Measurements from ENCODE around the gene ZBTB25. TPM values are rescaled to one million over a fixed set of nuclear protein-coding genes. Genes with fewer than 3 reads are reported as not detected.

ZBTB25 gene
- total RNA-seq, 4 donors from 2014 or later = 7.3 to 13.3 (median 10.4) TPM

DNA sequence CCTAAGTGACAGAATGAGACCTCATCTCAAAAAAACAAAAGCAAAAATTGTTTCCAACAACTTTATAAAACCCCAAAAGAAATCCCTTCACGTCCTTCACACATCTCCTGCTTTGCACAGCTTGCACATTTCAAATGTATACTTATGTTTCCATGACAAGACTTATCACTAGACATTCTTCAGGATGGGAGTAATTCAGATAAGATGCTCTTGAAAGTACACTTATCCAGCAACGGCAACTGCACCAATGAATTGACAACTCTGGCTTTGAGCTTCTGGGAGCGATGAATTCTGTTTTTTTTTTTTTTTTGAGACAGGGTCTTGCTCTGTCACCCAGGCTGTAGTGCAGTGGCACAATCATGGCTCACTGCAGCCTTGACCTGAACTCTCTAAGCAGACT is 69.1 kb downstream of the ZBTB25 start:
- Histone ChIP-seq H3K27me3 (no peaks in the 10 kb centered on the region), H3K36me3 (peaks cover 21 to 90% (median 72%) of the 10 kb centered on the region in 4 donors), H3K27ac (replicated peaks in 1 of 4) (no peak overlapping the region), H3K9me3 (no peaks in the 10 kb centered on the region), H3K4me3 (no peak overlapping the region), H3K4me1 (peaks cover 0 to 5% (median 0%) of the 10 kb centered on the region in 4 donors)
- 92% methylated on average over 3 of the region's 3 CpGs for WGBS
- intact Hi-C loops (cut with DNase I) = no loop called here
- TF ChIP-seq, protein P1, sequence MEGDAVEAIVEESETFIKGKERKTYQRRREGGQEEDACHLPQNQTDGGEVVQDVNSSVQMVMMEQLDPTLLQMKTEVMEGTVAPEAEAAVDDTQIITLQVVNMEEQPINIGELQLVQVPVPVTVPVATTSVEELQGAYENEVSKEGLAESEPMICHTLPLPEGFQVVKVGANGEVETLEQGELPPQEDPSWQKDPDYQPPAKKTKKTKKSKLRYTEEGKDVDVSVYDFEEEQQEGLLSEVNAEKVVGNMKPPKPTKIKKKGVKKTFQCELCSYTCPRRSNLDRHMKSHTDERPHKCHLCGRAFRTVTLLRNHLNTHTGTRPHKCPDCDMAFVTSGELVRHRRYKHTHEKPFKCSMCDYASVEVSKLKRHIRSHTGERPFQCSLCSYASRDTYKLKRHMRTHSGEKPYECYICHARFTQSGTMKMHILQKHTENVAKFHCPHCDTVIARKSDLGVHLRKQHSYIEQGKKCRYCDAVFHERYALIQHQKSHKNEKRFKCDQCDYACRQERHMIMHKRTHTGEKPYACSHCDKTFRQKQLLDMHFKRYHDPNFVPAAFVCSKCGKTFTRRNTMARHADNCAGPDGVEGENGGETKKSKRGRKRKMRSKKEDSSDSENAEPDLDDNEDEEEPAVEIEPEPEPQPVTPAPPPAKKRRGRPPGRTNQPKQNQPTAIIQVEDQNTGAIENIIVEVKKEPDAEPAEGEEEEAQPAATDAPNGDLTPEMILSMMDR (IDR thresholded peaks at IDR 0.05) = no peak
- TF ChIP-seq POLR2AphosphoS5 (IDR thresholded peaks at IDR 0.05) (no peak), EP300 (IDR thresholded peaks at IDR 0.05) (no peak), POLR2A (IDR thresholded peaks at IDR 0.05; ENCODE audit: low read depth) (no peak)
- DNase-seq (ENCODE audit: extremely low spot score) = no peak

DNA sequence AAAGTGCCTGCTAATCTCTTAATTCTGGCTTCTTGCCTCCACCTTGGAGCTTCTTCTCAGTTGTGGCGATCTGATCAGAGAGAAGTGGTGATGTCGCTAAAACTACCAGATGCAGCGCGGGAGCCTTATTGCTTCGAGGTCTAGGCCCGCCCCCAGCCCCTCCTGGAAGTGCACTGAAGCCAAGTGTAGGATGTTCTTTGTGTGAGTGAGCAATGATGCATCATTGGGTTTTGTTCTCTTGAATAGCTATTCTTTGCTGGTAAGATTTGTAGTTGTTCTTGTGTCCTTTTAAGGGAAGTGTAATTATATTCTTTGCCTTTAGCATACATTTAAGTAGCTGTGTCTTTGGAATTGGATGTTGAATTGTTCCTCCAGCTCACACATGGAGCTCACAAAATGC is 79.7 kb downstream of the ZBTB25 start:
- no peak for DNase-seq (ENCODE audit: extremely low spot score)
- WGBS = 98% methylated on average over 6 of the region's 6 CpGs
- Histone ChIP-seq H3K27ac (replicated peaks in 1 of 4) (no peak overlapping the region), H3K4me3 (no peak overlapping the region), H3K27me3 (no peaks in the 10 kb centered on the region), H3K4me1 (no peaks in the 10 kb centered on the region), H3K9me3 (no peaks in the 10 kb centered on the region), H3K36me3 (peaks cover 27 to 94% (median 62%) of the 10 kb centered on the region in 4 donors)
- TF ChIP-seq, protein P1 (IDR thresholded peaks at IDR 0.05) = no peak
- TF ChIP-seq EP300 (IDR thresholded peaks at IDR 0.05) (no peak), POLR2AphosphoS5 (IDR thresholded peaks at IDR 0.05) (no peak), POLR2A (IDR thresholded peaks at IDR 0.05; ENCODE audit: low read depth) (no peak)
- intact Hi-C loops (cut with DNase I) = no loop called here

DNA sequence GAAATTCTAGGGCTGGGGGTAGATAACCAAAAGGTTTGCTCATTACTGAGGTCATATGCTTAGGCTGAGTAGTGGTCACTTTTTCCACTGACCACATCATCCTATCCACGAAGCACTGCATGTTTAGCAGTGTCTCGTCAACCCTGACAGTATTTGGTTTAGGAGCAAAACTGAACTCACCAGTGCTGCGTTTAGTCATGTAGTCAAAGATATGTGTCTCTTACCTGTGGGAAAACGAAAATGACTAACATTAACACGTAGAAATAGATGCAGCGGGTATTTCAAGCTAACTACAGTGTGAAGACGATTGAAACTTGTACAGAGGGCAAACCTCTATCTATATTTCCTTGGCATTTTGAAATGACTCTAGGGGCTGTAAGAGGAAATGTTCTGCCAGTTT is 80.9 kb downstream of the ZBTB25 start:
- H3K27me3 ChIP-seq = no peaks in the 10 kb centered on the region
- WGBS = 84% methylated on average over 7 of the region's 7 CpGs
- intact Hi-C loops (cut with DNase I) = no loop called here
- no peak for DNase-seq (ENCODE audit: extremely low spot score)
- peaks cover 37 to 94% (median 60%) of the 10 kb centered on the region in 4 donors for H3K36me3 ChIP-seq
- no peak overlapping the region for H3K4me3 ChIP-seq
- H3K4me1 ChIP-seq = no peaks in the 10 kb centered on the region
- no peak overlapping the region for H3K27ac ChIP-seq (replicated peaks in 1 of 4)
- no peaks in the 10 kb centered on the region for H3K9me3 ChIP-seq
- no peak for TF ChIP-seq POLR2AphosphoS5 (IDR thresholded peaks at IDR 0.05)
- TF ChIP-seq EP300 (IDR thresholded peaks at IDR 0.05) = no peak
- no peak for TF ChIP-seq POLR2A (IDR thresholded peaks at IDR 0.05; ENCODE audit: low read depth)
- TF ChIP-seq, protein P1 (IDR thresholded peaks at IDR 0.05) = no peak

DNA sequence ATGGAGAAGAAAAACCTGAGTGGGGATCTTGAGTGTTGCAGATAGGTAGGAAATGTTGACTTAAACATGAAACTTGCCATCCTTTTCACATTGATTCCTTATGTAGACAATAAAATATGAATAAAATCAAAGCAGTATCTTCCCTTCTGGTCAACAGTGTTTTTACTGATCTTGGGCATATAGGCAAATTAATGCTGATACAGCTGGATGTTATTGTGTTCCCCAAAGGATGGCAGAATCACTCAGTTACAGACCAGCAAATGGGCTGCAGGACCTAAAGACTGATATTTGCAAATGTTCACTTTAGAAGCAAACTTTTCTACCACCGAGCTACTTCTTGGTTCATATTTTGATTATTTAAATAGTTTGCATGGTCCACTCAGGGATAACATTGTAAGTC is 81.6 kb downstream of the ZBTB25 start:
- 96% methylated on average over 1 of the region's 1 CpG for WGBS

More for the DNA sequence above, 81.6 kb downstream of the ZBTB25 start:
- no peaks in the 10 kb centered on the region for H3K4me1 ChIP-seq
- H3K36me3 ChIP-seq = peaks cover 37 to 94% (median 60%) of the 10 kb centered on the region in 4 donors
- H3K27me3 ChIP-seq = no peaks in the 10 kb centered on the region
- no peak overlapping the region for H3K27ac ChIP-seq (replicated peaks in 1 of 4)
- intact Hi-C loops (cut with DNase I) = no loop called here
- no peaks in the 10 kb centered on the region for H3K9me3 ChIP-seq
- no peak overlapping the region for H3K4me3 ChIP-seq
- TF ChIP-seq, protein P1 (IDR thresholded peaks at IDR 0.05) = no peak
- no peak for TF ChIP-seq POLR2AphosphoS5 (IDR thresholded peaks at IDR 0.05)
- no peak for TF ChIP-seq POLR2A (IDR thresholded peaks at IDR 0.05; ENCODE audit: low read depth)
- no peak for TF ChIP-seq EP300 (IDR thresholded peaks at IDR 0.05)
- no peak for DNase-seq (ENCODE audit: extremely low spot score)
